HEK293 (cell line): Measurements from ENCODE around the gene ZNF181.
A peak's percentile ranks its signal among the peaks of the same experiment; 100 is the strongest.

Source experiments
- HOXA7 ChIP-seq: sonication (generic); formaldehyde crosslinking; IDR thresholded peaks from 2 replicates; pipeline ENCODE4 v1.8.1; 2022; ENCODE audit warnings: missing genetic modification reagents, borderline replicate concordance
- KLF9 ChIP-seq: fragments of 450-650 bp; formaldehyde crosslinking; IDR thresholded peaks from 2 replicates; pipeline ENCODE4 v1.5.1; 2016; ENCODE audit warnings: missing biosample characterization, missing genetic modification characterization, low read depth
- MYNN ChIP-seq: fragments of 450-650 bp; formaldehyde crosslinking; IDR thresholded peaks from 2 replicates; pipeline ENCODE4 v1.5.1; 2016; ENCODE audit warnings: missing biosample characterization, missing genetic modification characterization, borderline replicate concordance
- OVOL3 ChIP-seq: fragments of 450-650 bp; formaldehyde crosslinking; IDR thresholded peaks from 2 replicates; pipeline ENCODE4 v1.5.1; 2016; ENCODE audit warnings: missing biosample characterization, missing genetic modification characterization
- SCRT2 ChIP-seq: fragments of 450-650 bp; formaldehyde crosslinking; IDR thresholded peaks from 2 replicates; pipeline ENCODE4 v1.5.1; 2016; ENCODE audit warnings: missing biosample characterization, missing genetic modification characterization
- TSHZ1 ChIP-seq: fragments of 450-650 bp; formaldehyde crosslinking; IDR thresholded peaks from 2 replicates; pipeline ENCODE4 v1.5.1; 2016; ENCODE audit warnings: missing biosample characterization, missing genetic modification characterization, borderline replicate concordance
- ZBTB21 ChIP-seq: fragments of 450-650 bp; formaldehyde crosslinking; IDR thresholded peaks from 2 replicates; pipeline ENCODE4 v1.5.1; 2017; ENCODE audit warnings: missing biosample characterization, missing genetic modification characterization
- ZBTB44 ChIP-seq: fragments of 450-650 bp; IDR thresholded peaks from 2 replicates; pipeline ENCODE4 v1.5.1; 2018; ENCODE audit warnings: missing biosample characterization, mild to moderate bottlenecking, missing genetic modification characterization
- ZIC2 ChIP-seq: fragments of 450-650 bp; formaldehyde crosslinking; IDR thresholded peaks from 2 replicates; pipeline ENCODE4 v1.5.1; 2016; ENCODE audit warnings: missing biosample characterization, missing genetic modification characterization
- ZNF114 ChIP-seq: fragments of 450-650 bp; formaldehyde crosslinking; IDR thresholded peaks from 2 replicates; pipeline ENCODE4 v1.5.0; 2017; ENCODE audit warnings: missing biosample characterization, missing genetic modification characterization
- ZNF18 ChIP-seq: fragments of 450-650 bp; formaldehyde crosslinking; IDR thresholded peaks from 2 replicates; pipeline ENCODE4 v1.5.1; 2016; ENCODE audit warnings: missing biosample characterization, missing genetic modification characterization
- ZNF223 ChIP-seq: fragments of 450-650 bp; formaldehyde crosslinking; IDR thresholded peaks from 2 replicates; pipeline ENCODE4 v1.5.1; 2016; ENCODE audit warnings: missing biosample characterization, missing genetic modification characterization
- ZNF311 ChIP-seq: fragments of 450-650 bp; formaldehyde crosslinking; IDR thresholded peaks from 2 replicates; pipeline ENCODE4 v1.5.1; 2017; ENCODE audit warnings: missing biosample characterization, missing genetic modification characterization, borderline replicate concordance
- ZNF324 ChIP-seq: fragments of 450-650 bp; formaldehyde crosslinking; IDR thresholded peaks from 2 replicates; pipeline ENCODE4 v1.5.1; 2016; ENCODE audit warnings: missing biosample characterization, missing genetic modification characterization
- ZNF433 ChIP-seq: fragments of 450-650 bp; formaldehyde crosslinking; IDR thresholded peaks from 2 replicates; pipeline ENCODE4 v1.5.1; 2016; ENCODE audit warnings: missing biosample characterization, missing genetic modification characterization, low read depth
- ZNF473 ChIP-seq: fragments of 450-650 bp; formaldehyde crosslinking; IDR thresholded peaks from 2 replicates; pipeline ENCODE4 v1.5.1; 2017; ENCODE audit warnings: missing biosample characterization, missing genetic modification characterization
- ZNF488 ChIP-seq: fragments of 450-650 bp; formaldehyde crosslinking; IDR thresholded peaks from 2 replicates; pipeline ENCODE4 v1.5.1; 2016; ENCODE audit warnings: missing biosample characterization, missing genetic modification characterization
- ZNF621 ChIP-seq: fragments of 450-650 bp; formaldehyde crosslinking; IDR thresholded peaks from 2 replicates; pipeline ENCODE4 v1.5.1; 2017; ENCODE audit warnings: missing biosample characterization, missing genetic modification characterization
- ZNF777 ChIP-seq: fragments of 450-650 bp; formaldehyde crosslinking; IDR thresholded peaks from 2 replicates; pipeline ENCODE4 v1.5.1; 2017; ENCODE audit warnings: missing biosample characterization, missing genetic modification characterization, borderline replicate concordance
- ZNF837 ChIP-seq: fragments of 450-650 bp; formaldehyde crosslinking; IDR thresholded peaks from 2 replicates; pipeline ENCODE4 v1.5.1; 2016; ENCODE audit warnings: missing biosample characterization, missing genetic modification characterization
- ZSCAN18 ChIP-seq: fragments of 450-650 bp; formaldehyde crosslinking; IDR thresholded peaks from 2 replicates; pipeline ENCODE4 v1.5.1; 2016; ENCODE audit warnings: missing biosample characterization, missing genetic modification characterization
- ZSCAN23 ChIP-seq: fragments of 450-650 bp; formaldehyde crosslinking; IDR thresholded peaks from 2 replicates; pipeline ENCODE4 v1.5.1; 2016; ENCODE audit warnings: missing biosample characterization, missing genetic modification characterization
- ZSCAN4 ChIP-seq: fragments of 450-650 bp; formaldehyde crosslinking; IDR thresholded peaks from 2 replicates; pipeline ENCODE4 v1.5.1; 2017; ENCODE audit warnings: missing biosample characterization, missing genetic modification characterization

ZNF181 gene

GRCh38 chr19:34734537-34735103 is 577 bp downstream of the ZNF181 start (continued):
- TF ChIP-seq ZNF324 (tag by site-specific recombination) (0 out of 2 replicates have a peak, but pooled peaks have one; percentile 7), HOXA7 (CRISPR knock-in tag) (no peak), ZBTB44 (tag by site-specific recombination) (no peak), ZNF114 (no peak), SCRT2 (tag by site-specific recombination) (peak; percentile 61), ZNF488 (tag by site-specific recombination) (no peak), ZNF18 (tag by site-specific recombination) (no peak), ZSCAN23 (tag by site-specific recombination) (no peak), OVOL3 (tag by site-specific recombination) (no peak), KLF9 (tag by site-specific recombination) (no peak), ZIC2 (tag by site-specific recombination) (peak; percentile 52), ZSCAN18 (tag by site-specific recombination) (no peak), ZSCAN4 (tag by site-specific recombination) (0 out of 2 replicates have a peak, but pooled peaks have one; percentile 0), ZNF223 (tag by site-specific recombination) (no peak), ZNF837 (no peak), TSHZ1 (tag by site-specific recombination) (no peak), ZNF311 (tag by site-specific recombination) (no peak), ZNF433 (tag by site-specific recombination) (no peak), MYNN (tag by site-specific recombination) (no peak), ZNF777 (tag by site-specific recombination) (no peak), ZNF473 (tag by site-specific recombination) (0 out of 2 replicates have a peak, but pooled peaks have one; percentile 29), ZBTB21 (tag by site-specific recombination) (peak; percentile 99), ZNF621 (tag by site-specific recombination) (no peak)
